Progenitor cell of endocrine pancreas (in vitro differentiated cells): ENCODE measurements around the gene SNTA1. TPM values are rescaled to one million over a fixed set of nuclear protein-coding genes. Genes with fewer than 3 reads are reported as not detected.

Experiments
- DNase-seq: peaks from one replicate; pipeline ENCODE4 v3.0.0; 2021; ENCODE audit warnings: low spot score; ENCODE audit not compliant: unreplicated experiment
- H3K27ac Mint-ChIP-seq: 2 replicates; pipeline ENCODE4 v1.8.0; 2021; ENCODE audit warnings: mild to moderate bottlenecking, moderate library complexity, mixed read lengths
- H3K27me3 Mint-ChIP-seq: 2 replicates; pipeline ENCODE4 v1.8.0; 2021; ENCODE audit warnings: mixed read lengths
- H3K36me3 Mint-ChIP-seq: 2 replicates; pipeline ENCODE4 v1.8.0; 2022; ENCODE audit warnings: mixed read lengths; ENCODE audit not compliant: insufficient read depth
- H3K4me1 Mint-ChIP-seq: 2 replicates; pipeline ENCODE4 v1.8.0; 2021; ENCODE audit warnings: low read depth, mixed read lengths
- H3K4me3 Mint-ChIP-seq: 2 replicates; pipeline ENCODE4 v1.8.0; 2021; ENCODE audit warnings: low read depth, mild to moderate bottlenecking, moderate library complexity, mixed read lengths
- H3K9me3 Mint-ChIP-seq: 2 replicates; pipeline ENCODE4 v1.8.0; 2021; ENCODE audit warnings: low read depth, mixed read lengths
- CTCF ChIP-seq: fragments of 200-600 bp; sonication (generic); IDR thresholded peaks from one replicate; pipeline ENCODE4 v1.5.0; 2021; ENCODE audit warnings: antibody characterized with exemption, mild to moderate bottlenecking; ENCODE audit not compliant: unreplicated experiment
- total RNA-seq: library from RNA; stranded (reverse); gene quantifications from 2 replicates; pipeline ENCODE4 v1.2.1, GENCODE V29; 2021

The SNTA1 gene
- total RNA-seq, 1 donor from 2014 or later = 5.8 TPM

- DNase-seq = no peak
- Mint-ChIP-seq H3K36me3 (peaks cover 28% of the 10 kb centered on the region), H3K27ac (no peak overlapping the region), H3K4me3 (no peak overlapping the region), H3K27me3 (no peaks in the 10 kb centered on the region), H3K4me1 (peaks cover 3% of the 10 kb centered on the region), H3K9me3 (no peaks in the 10 kb centered on the region)
- no peak for TF ChIP-seq CTCF
Measured at GRCh38 chr20:33372993-33373441, 70.5 kb downstream of the SNTA1 start.

- Mint-ChIP-seq H3K36me3 (peaks cover 30% of the 10 kb centered on the region), H3K9me3 (no peaks in the 10 kb centered on the region), H3K4me3 (no peak overlapping the region), H3K4me1 (peaks cover 3% of the 10 kb centered on the region), H3K27me3 (no peaks in the 10 kb centered on the region), H3K27ac (no peak overlapping the region)
- no peak for TF ChIP-seq CTCF
- DNase-seq = no peak
Measured at GRCh38 chr20:33370291-33370690, 73.3 kb downstream of the SNTA1 start.

GRCh38 chr20:33362898-33363297 lies 80.7 kb downstream of the SNTA1 start:
- H3K36me3 Mint-ChIP-seq = peaks cover 42% of the 10 kb centered on the region
- no peaks in the 10 kb centered on the region for H3K27me3 Mint-ChIP-seq

GRCh38 chr20:33359399-33360261 lies 83.9 kb downstream of the SNTA1 start:
- Mint-ChIP-seq H3K4me1 (peaks cover 14% of the 10 kb centered on the region), H3K36me3 (peaks cover 32% of the 10 kb centered on the region), H3K27ac (peak overlapping the region; percentile 3), H3K4me3 (no peak overlapping the region), H3K27me3 (no peaks in the 10 kb centered on the region), H3K9me3 (no peaks in the 10 kb centered on the region)
- no peak for TF ChIP-seq CTCF
- no peak for DNase-seq

More at GRCh38 chr20:33362898-33363297, 80.7 kb downstream of the SNTA1 start:
- no peaks in the 10 kb centered on the region for H3K9me3 Mint-ChIP-seq
- H3K4me1 Mint-ChIP-seq = peaks cover 14% of the 10 kb centered on the region
- H3K27ac Mint-ChIP-seq = no peak overlapping the region
- no peak for TF ChIP-seq CTCF
- no peak overlapping the region for H3K4me3 Mint-ChIP-seq
- no peak for DNase-seq

Other genes starting within 250 kb of the SNTA1 start
- not detected in 2 replicates for gene BPIFA3, start 226.4 kb downstream of the SNTA1 start, total RNA-seq
- not detected in 2 replicates for gene BPIFA1, start 207.8 kb downstream of the SNTA1 start, total RNA-seq
- not detected in 2 replicates for gene BPIFB1, start 160.5 kb downstream of the SNTA1 start, total RNA-seq
- 59.6 and 63.7 TPM in 2 replicates for gene CDK5RAP1, start 42.2 kb downstream of the SNTA1 start, total RNA-seq
- 51.3 and 58.1 TPM in 2 replicates for gene CBFA2T2, start 46.3 kb upstream of the SNTA1 start, total RNA-seq
- 0.27 TPM in 1 of 2 replicates, not detected in the other for gene C20orf144, start 218.6 kb upstream of the SNTA1 start, total RNA-seq
- gene ACTL10, start 223.2 kb upstream of the SNTA1 start, total RNA-seq = 0.36 and 0.38 TPM in 2 replicates
- gene NECAB3, start 230.7 kb upstream of the SNTA1 start, total RNA-seq = 68.3 and 74.6 TPM in 2 replicates
- 26.2 and 26.5 TPM in 2 replicates for gene E2F1, start 242.6 kb upstream of the SNTA1 start, total RNA-seq